ENCODE measurements around the gene SCNN1B.

- TF ChIP-seq CTCF (IDR thresholded peaks at IDR 0.05): no peak
- TF ChIP-seq POLR2A (IDR thresholded peaks at IDR 0.05): no peak
Observed at GRCh38 chr16:23373436-23374219, 71.5 kb downstream of the SCNN1B start.
